Measurements from ENCODE around the gene MOSPD3.
A peak's percentile ranks its signal among the peaks of the same experiment; 100 is the strongest.
"Not testable (repeated sequence)": the region's sequence is repeated elsewhere in the genome, so short reads cannot be mapped to it uniquely, and the experiment has no call there.

Gene MOSPD3
- 6.4 to 10.0 (median 7.0) reads per million in 4 experiments for total RNA-seq

GRCh38 chr7:100611983-100612729 is at the start of gene MOSPD3:
Gene MOSPD3 (plus strand): TSS chr7:100612540. CDS start chr7:100612792, 252 bp downstream.
- peak; percentile 94 for DNase-seq

GRCh38 chr7:100563100-100563564 is 49.2 kb upstream of the MOSPD3 start:
- DNase-seq = no peak

GRCh38 chr7:100563809-100564400 is 48.4 kb upstream of the MOSPD3 start:
- DNase-seq = peak; percentile 75

- not testable (repeated sequence) for DNase-seq
Measured at GRCh38 chr7:100564405-100564804, 47.9 kb upstream of the MOSPD3 start.

GRCh38 chr7:100565133-100565571 is 47.2 kb upstream of the MOSPD3 start:
- DNase-seq = no peak

- DNase-seq = no peak
Measured at GRCh38 chr7:100566018-100566531, 46.3 kb upstream of the MOSPD3 start.

GRCh38 chr7:100567031-100567730 is 45.2 kb upstream of the MOSPD3 start:
- DNase-seq = no peak

- no peak for DNase-seq
Measured at GRCh38 chr7:100567751-100568175, 44.6 kb upstream of the MOSPD3 start.

GRCh38 chr7:100568176-100568895 is 44.0 kb upstream of the MOSPD3 start:
- DNase-seq = no peak

- DNase-seq = peak; percentile 24
Measured at GRCh38 chr7:100568896-100569844, 43.2 kb upstream of the MOSPD3 start.

- DNase-seq = no peak
Measured at GRCh38 chr7:100570954-100571828, 41.1 kb upstream of the MOSPD3 start.

- DNase-seq = no peak
Measured at GRCh38 chr7:100571829-100572116, 40.6 kb upstream of the MOSPD3 start.

- DNase-seq = no peak
Measured at GRCh38 chr7:100572281-100572948, 39.9 kb upstream of the MOSPD3 start.

- no peak for DNase-seq
Measured at GRCh38 chr7:100572949-100573675, 39.2 kb upstream of the MOSPD3 start.

- no peak for DNase-seq
Measured at GRCh38 chr7:100573691-100574361, 38.5 kb upstream of the MOSPD3 start, which contains the start of gene SAP25. Gene SAP25 (minus strand): TSS chr7:100573900. CDS start chr7:100573742, 158 bp downstream.

- DNase-seq = no peak
Measured at GRCh38 chr7:100574362-100575205, 37.8 kb upstream of the MOSPD3 start.

GRCh38 chr7:100575206-100575631 is 37.1 kb upstream of the MOSPD3 start:
- DNase-seq = no peak

All from effector CD8-positive, alpha-beta T cell (primary cell).